Measurements from ENCODE around the gene SH3GL1. TPM values are rescaled to one million over a fixed set of nuclear protein-coding genes. Genes with fewer than 3 reads are reported as not detected.

Gene SH3GL1
- total and polyA plus RNA-seq, 2 of the 4 experiments (the other 2 are of a cell fraction) = 28.1 to 138 TPM

- no peak overlapping the region for H2BK15ac ChIP-seq (ENCODE audit: low read depth, low read length)
- H3K27me3 ChIP-seq (ENCODE audit: control insufficient read depth, insufficient read depth, low read length) = no peaks in the 10 kb centered on the region
- H3K9me3 ChIP-seq (ENCODE audit: control insufficient read depth, insufficient read depth, low read length) = no peaks in the 10 kb centered on the region
- no peak overlapping the region for H3K23ac ChIP-seq (ENCODE audit: low read depth, low read length)
- no peak overlapping the region for H4K5ac ChIP-seq (ENCODE audit: low read depth, low read length)
- dilution Hi-C loops (cut with HindIII; ENCODE audit: low sequenced_read_pairs, unreplicated experiment) = no loop called here
- H3K27ac ChIP-seq (ENCODE audit: insufficient read depth, low read length) = no peak overlapping the region
- H3K4me1 ChIP-seq (ENCODE audit: control insufficient read depth, insufficient read depth, low read length) = peaks cover 53% of the 10 kb centered on the region
- H2AK5ac ChIP-seq (ENCODE audit: low read depth, low read length) = no peak overlapping the region
- H3K9ac ChIP-seq (ENCODE audit: low read depth, low read length) = no peak overlapping the region
- BruUV-seq (replicated peaks) = no TSS peak
- POLR2A ChIA-PET (ENCODE audit: unreplicated experiment) = no interaction called here
- peaks cover 38% of the 10 kb centered on the region for H3K9me1 ChIP-seq (ENCODE audit: insufficient read depth, low read length)
- intact Hi-C loops (cut with micrococcal nuclease) = no loop called here
- ATAC-seq (ENCODE audit: low read depth) = no peak
- peak overlapping the region; percentile 34 for H2AK9ac ChIP-seq (replicated peaks; ENCODE audit: low read depth, low read length, poor library complexity)
- peaks cover 10% of the 10 kb centered on the region for H3K36me3 ChIP-seq (ENCODE audit: control insufficient read depth, insufficient read depth, low read length)
- H2BK5ac ChIP-seq (ENCODE audit: low read depth, low read length, poor library complexity, severe bottlenecking) = no peak overlapping the region
- H2AFZ ChIP-seq (replicated peaks; ENCODE audit: low read length, poor library complexity) = no peak overlapping the region
- H2BK120ac ChIP-seq (ENCODE audit: low read depth, low read length) = no peak overlapping the region
- H4K20me1 ChIP-seq (ENCODE audit: insufficient read depth, low read length) = peaks cover 62% of the 10 kb centered on the region
- no peak overlapping the region for H3K4me2 ChIP-seq (ENCODE audit: low read depth, low read length)
- no peak overlapping the region for H4K91ac ChIP-seq (ENCODE audit: insufficient read depth, low read depth, low read length)
- 91% methylated on average over 24 of the region's 31 CpGs; no CpG with 5 or more reads in 1 of the 2 experiments for WGBS, 2 experiments (ENCODE audit: extremely low coverage in 2 of 2, insufficient read length in 1 of 2)
- DNase-seq = no peak
- CTCF ChIA-PET = no interaction called here
- H3K4ac ChIP-seq (ENCODE audit: low read depth, low read length) = no peak overlapping the region
- peaks cover 13 to 97% of the 10 kb centered on the region in 2 experiments; a peak in 3 of 4 replicates for H3K79me1 ChIP-seq (ENCODE audit: low read depth in 1 of 2, low read length in 2 of 2)
- no peak overlapping the region for H2BK20ac ChIP-seq (ENCODE audit: low read depth, low read length)
- no peak overlapping the region for H3K4me3 ChIP-seq (ENCODE audit: insufficient read depth, low read depth, low read length)
- H3K14ac ChIP-seq (replicated peaks; ENCODE audit: low read depth, low read length) = no peak overlapping the region
- no peak overlapping the region for H3K56ac ChIP-seq (ENCODE audit: extremely low read depth, insufficient read depth, low read length)
- no peak for TF ChIP-seq USF2 (IDR thresholded peaks at IDR 0.05; ENCODE audit: low read depth, low read length)
- TF ChIP-seq ELK1 (IDR thresholded peaks at IDR 0.05; ENCODE audit: borderline replicate concordance, low read depth, low read length) = no peak
- TF ChIP-seq CHD1 (IDR thresholded peaks at IDR 0.05; ENCODE audit: low read depth, low read length) = no peak
- H4K8ac ChIP-seq (ENCODE audit: low read depth in 2 of 2, low read length in 2 of 2) = no peak overlapping the region
- in situ Hi-C loops (cut with MboI; ENCODE audit: low sequenced_read_pairs) = no loop called here
- H3K18ac ChIP-seq (ENCODE audit: low read depth, low read length) = no peak overlapping the region
These were observed 28.8 kb downstream of the SH3GL1 start for GRCh38 chr19:4371247-4372164.

Data from IMR-90 (cell line).